ENCODE data around the gene SYNDIG1L.

DNA sequence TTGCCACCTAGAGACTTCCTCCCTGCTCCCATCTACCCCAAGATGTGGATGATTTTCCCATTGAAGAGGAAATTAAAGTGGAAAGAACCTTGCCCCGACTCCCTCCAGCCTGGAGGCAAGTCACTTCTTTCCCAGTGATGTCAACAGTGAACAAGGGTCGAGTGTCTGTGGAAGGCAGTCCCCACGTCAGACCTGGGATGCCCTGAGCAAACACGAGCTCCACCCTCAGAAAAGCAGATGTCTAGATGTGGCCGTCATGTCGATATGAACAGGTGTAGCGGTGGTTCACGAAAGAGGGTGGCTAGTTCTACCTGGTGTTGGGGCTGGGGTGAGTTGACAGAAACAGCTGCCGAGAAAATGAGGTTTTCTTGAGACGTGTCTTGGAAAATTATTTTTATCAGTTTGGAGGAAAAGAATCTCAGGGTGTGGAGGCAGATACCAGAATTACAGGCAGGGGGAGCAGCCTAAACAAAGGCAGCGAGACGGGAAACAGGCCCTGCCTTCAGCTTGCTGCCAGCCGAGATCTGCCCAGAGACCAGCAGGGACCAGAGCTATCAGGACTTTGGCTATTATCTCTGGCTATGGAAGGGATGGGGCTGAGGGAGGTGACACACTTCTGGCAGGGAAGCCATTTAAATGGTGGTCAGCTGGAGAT, 25.9 kb downstream of the SYNDIG1L start:
- TF ChIP-seq, protein P1, sequence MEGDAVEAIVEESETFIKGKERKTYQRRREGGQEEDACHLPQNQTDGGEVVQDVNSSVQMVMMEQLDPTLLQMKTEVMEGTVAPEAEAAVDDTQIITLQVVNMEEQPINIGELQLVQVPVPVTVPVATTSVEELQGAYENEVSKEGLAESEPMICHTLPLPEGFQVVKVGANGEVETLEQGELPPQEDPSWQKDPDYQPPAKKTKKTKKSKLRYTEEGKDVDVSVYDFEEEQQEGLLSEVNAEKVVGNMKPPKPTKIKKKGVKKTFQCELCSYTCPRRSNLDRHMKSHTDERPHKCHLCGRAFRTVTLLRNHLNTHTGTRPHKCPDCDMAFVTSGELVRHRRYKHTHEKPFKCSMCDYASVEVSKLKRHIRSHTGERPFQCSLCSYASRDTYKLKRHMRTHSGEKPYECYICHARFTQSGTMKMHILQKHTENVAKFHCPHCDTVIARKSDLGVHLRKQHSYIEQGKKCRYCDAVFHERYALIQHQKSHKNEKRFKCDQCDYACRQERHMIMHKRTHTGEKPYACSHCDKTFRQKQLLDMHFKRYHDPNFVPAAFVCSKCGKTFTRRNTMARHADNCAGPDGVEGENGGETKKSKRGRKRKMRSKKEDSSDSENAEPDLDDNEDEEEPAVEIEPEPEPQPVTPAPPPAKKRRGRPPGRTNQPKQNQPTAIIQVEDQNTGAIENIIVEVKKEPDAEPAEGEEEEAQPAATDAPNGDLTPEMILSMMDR (conservative IDR thresholded peaks at IDR 0.05) = no peak
- TF ChIP-seq ZFX (IDR thresholded peaks at IDR 0.05) = no peak
